Right lobe of liver (tissue), 4 donors: ENCODE data around the gene NMNAT2.

Experiments used
- CTCF ChIP-seq, 4 donors: fragments of 200-600 bp in 3 of 4; fragments of 450-650 bp in 1 of 4; IDR thresholded peaks; one replicate each; pipeline versions ENCODE4 v1.5.1 to v1.8.0; 2016 to 2022; ENCODE audit warnings: antibody characterized with exemption in 4 of 4, mild to moderate bottlenecking in 2 of 4
- POLR2A ChIP-seq: fragments of 450-650 bp; IDR thresholded peaks from one replicate; pipeline ENCODE4 v1.6.1; 2017; ENCODE audit warnings: antibody characterized with exemption, mild to moderate bottlenecking
- donor health status: DM: no; HTN: no; CAD: no.
- donor health status: DM: no; HTN: no; CAD: no.
- donor health status: DM: no; HTN: yes; CAD: no.

DNA sequence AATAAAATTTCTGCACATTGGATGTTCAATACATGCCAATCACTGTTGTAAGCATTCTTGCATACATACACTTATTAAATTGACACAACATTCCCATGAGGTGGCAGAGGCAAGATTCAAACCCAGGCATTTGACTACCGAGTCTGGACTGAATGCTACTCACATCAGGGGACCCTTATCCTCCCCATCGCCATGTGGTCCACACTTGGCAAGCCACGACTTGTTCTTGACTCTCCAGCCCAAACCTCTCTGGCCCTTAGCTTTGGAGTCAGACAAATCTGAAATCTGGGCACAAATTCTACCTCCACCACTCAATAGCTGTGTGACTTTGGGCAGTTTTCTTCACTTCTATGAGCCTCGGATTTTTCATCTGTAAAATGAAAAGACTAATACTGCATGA lies 57.1 kb downstream of the NMNAT2 start:
- TF ChIP-seq CTCF (IDR thresholded peaks at IDR 0.05), result no peak
- no peak for TF ChIP-seq POLR2A
